ENCODE data around the gene PDE4A. TPM values are rescaled to one million over a fixed set of nuclear protein-coding genes. Genes with fewer than 3 reads are reported as not detected.
"Not testable (repeated sequence)": the region's sequence is repeated elsewhere in the genome, so short reads cannot be mapped to it uniquely, and the experiment has no call there.

The PDE4A gene
- total and polyA plus RNA-seq, 7 experiments from 2014 or later: 0.47 to 51.8 (median 2.0) TPM

GRCh38 chr19:10398819-10399218 is 21.5 kb upstream of the PDE4A start:
- H3K9me3 Mint-ChIP-seq: peaks cover 0 to 2% (median 0%) of the 10 kb centered on the region in 11 donors
- Histone ChIP-seq H3K27me3 (ENCODE audit: control insufficient read depth in 2 of 2, insufficient read depth in 2 of 2, low read length in 2 of 2) (no peaks in the 10 kb centered on the region), H3K4me3 (ENCODE audit: low read length) (no peak overlapping the region), H3K36me3 (ENCODE audit: control insufficient read depth in 2 of 3, insufficient read depth in 3 of 3, low read length in 3 of 3) (peaks cover 0 to 49% (median 0%) of the 10 kb centered on the region in 3 experiments), H3K9me3 (ENCODE audit: control insufficient read depth in 2 of 3, low read length in 3 of 3) (no peaks in the 10 kb centered on the region), H3K27ac (ENCODE audit: low read depth, low read length) (no peak overlapping the region), H3K4me1 (ENCODE audit: control insufficient read depth in 2 of 2, insufficient read depth in 2 of 2, low read length in 2 of 2) (peaks cover 22 to 23% of the 10 kb centered on the region in 2 donors)
- ChIA-PET POLR2A (interaction anchor here (0.6 kb wide), 1 partner anchor 170 kb away, joined by 3 read pairs; no protein-coding TSS in a partner anchor), CTCF (interaction anchor here (0.7 to 1.7 kb wide), 2 partner anchors 14 to 132 kb away, joined by 4 to 6 read pairs; no protein-coding TSS in a partner anchor)
- H3K36me3 Mint-ChIP-seq: peaks cover 0 to 16% (median 5%) of the 10 kb centered on the region in 5 donors
- peak overlapping the region in 1 of 9 donors; percentile 65 for H3K27ac Mint-ChIP-seq
- H3K4me1 Mint-ChIP-seq: peaks cover 24 to 44% (median 38%) of the 10 kb centered on the region in 7 donors
- intact Hi-C loops (cut with micrococcal nuclease): no loop called here
- no peaks in the 10 kb centered on the region for H3K27me3 Mint-ChIP-seq
- no peak for ATAC-seq
- H3K4me3 Mint-ChIP-seq: no peak overlapping the region
- no peak for DNase-seq

DNA sequence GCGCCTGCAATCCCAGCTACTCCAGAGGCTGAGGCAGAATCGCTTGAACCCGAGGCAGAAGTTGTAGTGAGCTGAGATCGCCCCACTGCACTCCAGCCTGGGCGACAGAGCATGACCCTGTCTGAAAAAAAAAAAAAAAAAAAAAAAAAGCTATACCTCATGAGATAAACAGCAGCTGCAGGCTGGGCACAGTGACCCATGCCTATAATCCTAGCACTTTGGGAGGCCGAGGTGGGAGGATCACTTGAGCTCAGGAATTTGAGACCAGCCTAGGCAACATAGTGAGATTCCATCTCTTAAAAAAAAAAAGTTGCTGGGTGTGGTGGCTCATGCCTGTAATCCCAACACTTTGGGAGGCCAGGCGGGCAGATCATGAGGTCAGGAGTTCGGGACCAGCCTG is 21.0 kb upstream of the PDE4A start:
- ATAC-seq; H3K27ac ChIP-seq (ENCODE audit: low read depth, low read length); POLR2A ChIA-PET; intact Hi-C loops (cut with micrococcal nuclease); H3K9me3 ChIP-seq (ENCODE audit: control insufficient read depth in 2 of 3, low read length in 3 of 3); H3K27me3 ChIP-seq (ENCODE audit: control insufficient read depth in 2 of 2, insufficient read depth in 2 of 2, low read length in 2 of 2); H3K27me3 Mint-ChIP-seq; H3K9me3 Mint-ChIP-seq; DNase-seq; H3K4me3 ChIP-seq (ENCODE audit: low read length): not testable (repeated sequence)
- H3K36me3 Mint-ChIP-seq: peaks cover 0 to 16% (median 5%) of the 10 kb centered on the region in 5 donors
- H3K27ac Mint-ChIP-seq: peak overlapping the region in 2 of 9 donors; percentile 14 to 55
- peaks cover 0 to 45% (median 0%) of the 10 kb centered on the region in 3 experiments for H3K36me3 ChIP-seq (ENCODE audit: control insufficient read depth in 2 of 3, insufficient read depth in 3 of 3, low read length in 3 of 3)
- peaks cover 26 to 27% of the 10 kb centered on the region in 2 donors for H3K4me1 ChIP-seq (ENCODE audit: control insufficient read depth in 2 of 2, insufficient read depth in 2 of 2, low read length in 2 of 2)
- peaks cover 28 to 50% (median 42%) of the 10 kb centered on the region in 7 donors for H3K4me1 Mint-ChIP-seq
- H3K4me3 Mint-ChIP-seq: peak overlapping the region in 1 of 10 donors; percentile 34
- CTCF ChIA-PET: interaction anchor here (0.7 to 1.7 kb wide), 3 partner anchors 14 to 132 kb away, joined by 4 to 6 read pairs (median 4); no protein-coding TSS in a partner anchor

- H3K9me3 ChIP-seq (ENCODE audit: control insufficient read depth in 2 of 3, low read length in 3 of 3): no peaks in the 10 kb centered on the region
- DNase-seq: no peak
- H3K4me3 Mint-ChIP-seq: no peak overlapping the region
- POLR2A ChIA-PET: interaction anchor here (0.6 to 0.7 kb wide), 4 partner anchors 7 to 306 kb away, joined by 3 to 4 read pairs (median 3); no protein-coding TSS in a partner anchor
- H3K4me1 ChIP-seq (ENCODE audit: control insufficient read depth in 2 of 2, insufficient read depth in 2 of 2, low read length in 2 of 2): peaks cover 30 to 31% of the 10 kb centered on the region in 2 donors
- H3K27me3 Mint-ChIP-seq: no peaks in the 10 kb centered on the region
- intact Hi-C loops (cut with micrococcal nuclease): loop anchor here (5.0 to 10.0 kb wide), 4 partner anchors 142 to 695 kb away; partner anchors contain the start of genes ATG4D (in 1 of the 2) and FBXL12 (in 1 of the 2)
- CTCF ChIA-PET: interaction anchor here (0.7 to 2.1 kb wide), 5 partner anchors 11 to 90 kb away, joined by 3 to 8 read pairs (median 4); no protein-coding TSS in a partner anchor
- H3K4me1 Mint-ChIP-seq: peaks cover 31 to 55% (median 45%) of the 10 kb centered on the region in 7 donors
- no peak for ATAC-seq
- H3K9me3 Mint-ChIP-seq: peaks cover 0 to 2% (median 0%) of the 10 kb centered on the region in 11 donors
- H3K36me3 Mint-ChIP-seq: peaks cover 0 to 16% (median 5%) of the 10 kb centered on the region in 5 donors
- no peak overlapping the region for H3K4me3 ChIP-seq (ENCODE audit: low read length)
- no peak overlapping the region for H3K27ac ChIP-seq (ENCODE audit: low read depth, low read length)
- H3K36me3 ChIP-seq (ENCODE audit: control insufficient read depth in 2 of 3, insufficient read depth in 3 of 3, low read length in 3 of 3): peaks cover 0 to 41% (median 0%) of the 10 kb centered on the region in 3 experiments
- H3K27ac Mint-ChIP-seq: peak overlapping the region in 1 of 9 donors; percentile 51
- no peaks in the 10 kb centered on the region for H3K27me3 ChIP-seq (ENCODE audit: control insufficient read depth in 2 of 2, insufficient read depth in 2 of 2, low read length in 2 of 2)
Observed at GRCh38 chr19:10399878-10400277, 20.5 kb upstream of the PDE4A start.

DNA sequence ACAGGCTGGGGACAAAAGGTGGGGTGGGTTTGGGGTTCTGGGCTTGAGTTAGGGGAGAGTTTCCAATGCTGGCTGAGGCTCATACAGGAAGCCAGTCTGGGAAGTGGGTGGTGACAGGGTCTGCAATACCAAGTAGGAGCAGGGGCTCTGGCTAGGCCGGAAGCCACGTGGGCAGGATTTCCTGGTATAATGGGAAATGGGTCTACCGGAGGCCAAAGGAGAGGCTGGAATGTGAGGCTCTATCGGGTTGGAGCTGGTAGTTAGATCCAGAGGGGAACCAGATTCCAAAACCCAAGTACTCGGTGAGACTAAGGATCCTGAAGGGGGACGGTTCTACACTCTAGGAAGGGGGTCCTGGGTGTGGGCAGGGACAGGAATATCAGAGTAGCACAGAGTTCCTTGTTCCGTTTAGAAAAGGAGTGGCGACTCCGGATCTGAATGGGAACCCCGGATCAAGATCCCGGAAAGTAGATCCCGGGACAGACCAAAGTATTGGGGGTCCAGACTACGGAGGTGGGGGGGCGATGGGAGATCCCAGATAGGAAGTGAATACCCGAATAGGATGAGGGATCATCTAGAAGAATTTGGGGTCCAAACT is 17.8 kb upstream of the PDE4A start:
- H3K4me3 Mint-ChIP-seq: peak overlapping the region; percentile 90 to 97 (median 95)
- H3K36me3 Mint-ChIP-seq: peaks cover 0 to 11% (median 0%) of the 10 kb centered on the region in 5 donors
- intact Hi-C loops (cut with micrococcal nuclease): loop anchor here (1.0 to 10.0 kb wide), 16 partner anchors 14 to 692 kb away; partner anchors contain the start of genes RAVER1 (in 2 of the 2), TYK2 (in 2 of the 2), ATG4D (in 1 of the 2) and DNMT1 (in 1 of the 2)
- Histone ChIP-seq H3K4me1 (ENCODE audit: control insufficient read depth in 2 of 2, insufficient read depth in 2 of 2, low read length in 2 of 2) (peaks cover 47 to 51% of the 10 kb centered on the region in 2 donors), H3K4me3 (ENCODE audit: low read length) (peak overlapping the region; percentile 87), H3K27ac (ENCODE audit: low read depth, low read length) (peak overlapping the region; percentile 97), H3K9me3 (ENCODE audit: control insufficient read depth in 2 of 3, low read length in 3 of 3) (no peaks in the 10 kb centered on the region), H3K36me3 (ENCODE audit: control insufficient read depth in 2 of 3, insufficient read depth in 3 of 3, low read length in 3 of 3) (peaks cover 0 to 22% (median 0%) of the 10 kb centered on the region in 3 experiments), H3K27me3 (ENCODE audit: control insufficient read depth in 2 of 2, insufficient read depth in 2 of 2, low read length in 2 of 2) (no peaks in the 10 kb centered on the region)
- peaks cover 0 to 3% (median 0%) of the 10 kb centered on the region in 5 donors for H3K27me3 Mint-ChIP-seq
- peaks cover 41 to 80% (median 57%) of the 10 kb centered on the region in 7 donors for H3K4me1 Mint-ChIP-seq
- peak overlapping the region; percentile 80 to 97 (median 95) for H3K27ac Mint-ChIP-seq
- no peak for DNase-seq
- CTCF ChIA-PET: interaction anchor here (1.4 to 7.5 kb wide), 5 partner anchors 12 to 136 kb away, joined by 3 to 97 read pairs (median 10); no protein-coding TSS in a partner anchor
- POLR2A ChIA-PET: interaction anchor here (0.6 to 4.3 kb wide), 5 partner anchors 15 to 34 kb away, joined by 3 to 32 read pairs (median 6); partner anchors contain the start of gene TYK2
- ATAC-seq: no peak
- peaks cover 0 to 2% (median 0%) of the 10 kb centered on the region in 11 donors for H3K9me3 Mint-ChIP-seq

GRCh38 chr19:10403137-10404021 is 17.0 kb upstream of the PDE4A start, which contains the start of gene CDC37:
TSS of gene CDC37 (minus strand) at chr19:10403542. CDS start at chr19:10403479, 63 bp downstream.
- peaks cover 55 to 59% of the 10 kb centered on the region in 2 donors for H3K4me1 ChIP-seq (ENCODE audit: control insufficient read depth in 2 of 2, insufficient read depth in 2 of 2, low read length in 2 of 2)
- Mint-ChIP-seq H3K9me3 (peaks cover 0 to 2% (median 0%) of the 10 kb centered on the region in 11 donors), H3K27me3 (peaks cover 0 to 3% (median 0%) of the 10 kb centered on the region in 5 donors), H3K27ac (peak within 1 kb of the TSS; percentile 80 to 97 (median 95)), H3K4me3 (peak within 1 kb of the TSS; percentile 90 to 97 (median 95)), H3K4me1 (peaks cover 40 to 85% (median 59%) of the 10 kb centered on the region in 7 donors), H3K36me3 (peaks cover 0 to 10% (median 0%) of the 10 kb centered on the region in 5 donors)
- POLR2A ChIA-PET: interaction anchor here (0.7 to 4.3 kb wide), 5 partner anchors 14 to 33 kb away, joined by 5 to 32 read pairs (median 6); partner anchors contain the start of genes PDE4A and TYK2
- H3K36me3 ChIP-seq (ENCODE audit: control insufficient read depth in 2 of 3, insufficient read depth in 3 of 3, low read length in 3 of 3): peaks cover 0 to 13% (median 0%) of the 10 kb centered on the region in 3 experiments
- H3K4me3 ChIP-seq (ENCODE audit: low read length): peak within 1 kb of the TSS; percentile 87
- intact Hi-C loops (cut with micrococcal nuclease): loop anchor here (1.0 to 10.0 kb wide), 21 partner anchors 13 to 691 kb away; partner anchors contain the start of genes RAVER1 (in 2 of the 2), TYK2 (in 2 of the 2), ATG4D (in 1 of the 2) and DNMT1 (in 1 of the 2)
- no peaks in the 10 kb centered on the region for H3K27me3 ChIP-seq (ENCODE audit: control insufficient read depth in 2 of 2, insufficient read depth in 2 of 2, low read length in 2 of 2)
- peak; percentile 88 for ATAC-seq
- DNase-seq: peak; percentile 95 to 99 (median 97)
- H3K27ac ChIP-seq (ENCODE audit: low read depth, low read length): peak within 1 kb of the TSS; percentile 97
- no peaks in the 10 kb centered on the region for H3K9me3 ChIP-seq (ENCODE audit: control insufficient read depth in 2 of 3, low read length in 3 of 3)
- CTCF ChIA-PET: interaction anchor here (0.6 to 7.5 kb wide), 14 partner anchors 10 to 1394 kb away, joined by 3 to 97 read pairs (median 6); no protein-coding TSS in a partner anchor
